Parathyroid adenoma (tissue), 2 donors: ENCODE results near the gene SND1.

Experiments used
- H2AFZ ChIP-seq: fragments of 300-600 bp; sonication (generic); one replicate; pipeline ENCODE4 v1.7.0; 2017; ENCODE audit warnings: antibody characterized with exemption, mild to moderate bottlenecking
- H3K27ac ChIP-seq: fragments of 300-600 bp; sonication (generic); one replicate; pipeline ENCODE4 v1.7.0; 2017
- H3K27me3 ChIP-seq: fragments of 300-600 bp; sonication (generic); one replicate; pipeline ENCODE4 v1.7.0; 2017; ENCODE audit warnings: low read length; ENCODE audit not compliant: control insufficient read depth, insufficient read depth
- H3K36me3 ChIP-seq: fragments of 300-600 bp; sonication (generic); one replicate; pipeline ENCODE4 v1.7.0; 2017; ENCODE audit warnings: low read length; ENCODE audit not compliant: control insufficient read depth, insufficient read depth
- H3K4me1 ChIP-seq: fragments of 300-600 bp; sonication (generic); one replicate; pipeline ENCODE4 v1.7.0; 2017; ENCODE audit warnings: control low read depth
- H3K4me2 ChIP-seq: fragments of 300-600 bp; sonication (generic); one replicate; pipeline ENCODE4 v1.7.0; 2017; ENCODE audit warnings: low read length
- H3K4me3 ChIP-seq: fragments of 300-600 bp; sonication (generic); one replicate; pipeline ENCODE4 v1.7.0; 2017; ENCODE audit warnings: low read depth, low read length
- H3K79me2 ChIP-seq: fragments of 300-600 bp; sonication (generic); one replicate; pipeline ENCODE4 v1.7.0; 2017; ENCODE audit warnings: control low read depth
- H3K9ac ChIP-seq: fragments of 300-600 bp; sonication (generic); one replicate; pipeline ENCODE4 v1.7.0; 2017; ENCODE audit warnings: mild to moderate bottlenecking
- H3K9me3 ChIP-seq: fragments of 300-600 bp; sonication (generic); one replicate; pipeline ENCODE4 v1.7.0; 2017; ENCODE audit warnings: low read length; ENCODE audit not compliant: control insufficient read depth
- CTCF ChIP-seq: fragments of 300-600 bp; sonication (generic); IDR thresholded peaks from one replicate; pipeline ENCODE4 v1.7.0; 2017; ENCODE audit warnings: antibody characterized with exemption, mild to moderate bottlenecking
- donor health status: primary hyperparathyroidism.

SND1 gene

GRCh38 chr7:127874951-127875608, 223.1 kb downstream of the SND1 start:
- TF ChIP-seq CTCF = no peak
- Histone ChIP-seq H3K79me2 (peaks cover 6% of the 10 kb centered on the region), H3K9ac (no peak overlapping the region), H3K27me3 (no peaks in the 10 kb centered on the region), H3K36me3 (no peaks in the 10 kb centered on the region), H3K9me3 (no peaks in the 10 kb centered on the region), H3K4me3 (no peak overlapping the region), H2AFZ (no peak overlapping the region), H3K4me1 (peaks cover 9% of the 10 kb centered on the region), H3K27ac (no peak overlapping the region), H3K4me2 (no peak overlapping the region)

- Histone ChIP-seq H3K9ac (no peak overlapping the region), H3K27me3 (no peaks in the 10 kb centered on the region), H3K4me2 (no peak overlapping the region), H3K27ac (no peak overlapping the region), H3K79me2 (peaks cover 6% of the 10 kb centered on the region), H2AFZ (no peak overlapping the region), H3K4me3 (no peak overlapping the region), H3K36me3 (no peaks in the 10 kb centered on the region), H3K9me3 (no peaks in the 10 kb centered on the region), H3K4me1 (peaks cover 9% of the 10 kb centered on the region)
- TF ChIP-seq CTCF = no peak
Measured at GRCh38 chr7:127876393-127876792, 224.4 kb downstream of the SND1 start.

GRCh38 chr7:127877951-127878350, 226.0 kb downstream of the SND1 start:
- no peaks in the 10 kb centered on the region for H3K27me3 ChIP-seq
- H3K4me3 ChIP-seq = no peak overlapping the region
- H3K4me2 ChIP-seq = no peak overlapping the region
- TF ChIP-seq CTCF = no peak
- no peak overlapping the region for H3K9ac ChIP-seq
- no peak overlapping the region for H2AFZ ChIP-seq
- no peaks in the 10 kb centered on the region for H3K9me3 ChIP-seq
- no peak overlapping the region for H3K27ac ChIP-seq
- peaks cover 6% of the 10 kb centered on the region for H3K79me2 ChIP-seq
- H3K36me3 ChIP-seq = no peaks in the 10 kb centered on the region
- peaks cover 9% of the 10 kb centered on the region for H3K4me1 ChIP-seq

- TF ChIP-seq CTCF = no peak
- no peak overlapping the region for H2AFZ ChIP-seq
- H3K27me3 ChIP-seq = no peaks in the 10 kb centered on the region
- H3K36me3 ChIP-seq = no peaks in the 10 kb centered on the region
- H3K4me3 ChIP-seq = no peak overlapping the region
- no peak overlapping the region for H3K27ac ChIP-seq
- H3K79me2 ChIP-seq = peaks cover 6% of the 10 kb centered on the region
- H3K4me2 ChIP-seq = no peak overlapping the region
- no peak overlapping the region for H3K9ac ChIP-seq
- H3K4me1 ChIP-seq = peaks cover 8% of the 10 kb centered on the region
- no peaks in the 10 kb centered on the region for H3K9me3 ChIP-seq
Measured at GRCh38 chr7:127878791-127879190, 226.8 kb downstream of the SND1 start.

GRCh38 chr7:127879436-127879835, 227.4 kb downstream of the SND1 start:
- H3K4me2 ChIP-seq = no peak overlapping the region
- H3K4me3 ChIP-seq = no peak overlapping the region
- H3K36me3 ChIP-seq = no peaks in the 10 kb centered on the region
- H3K27ac ChIP-seq = no peak overlapping the region
- peaks cover 4% of the 10 kb centered on the region for H3K4me1 ChIP-seq
- TF ChIP-seq CTCF = no peak
- no peaks in the 10 kb centered on the region for H3K27me3 ChIP-seq
- H3K79me2 ChIP-seq = peaks cover 6% of the 10 kb centered on the region
- no peaks in the 10 kb centered on the region for H3K9me3 ChIP-seq
- no peak overlapping the region for H2AFZ ChIP-seq
- H3K9ac ChIP-seq = no peak overlapping the region
